Adrenal gland (tissue), 12 donors: ENCODE measurements around the gene NAP1L1. TPM values are rescaled to one million over a fixed set of nuclear protein-coding genes. Genes with fewer than 3 reads are reported as not detected.

Experiments used
- DNase-seq, 7 donors: peaks; one replicate each; pipeline ENCODE4 v3.0.0-alpha.2; 2019 to 2020
- H3K27ac ChIP-seq, 5 donors: fragments of 200-600 bp; sonication (generic) in 4 of 5; 1 replicate in 3 of 5; 2 replicates in 2 of 5; pipeline versions ENCODE4 v1.5.1 to v1.8.0; 2016 to 2020; ENCODE audit warnings: mild to moderate bottlenecking in 1 of 5
- H3K27me3 ChIP-seq: fragments of 200-600 bp; 2 replicates; pipeline ENCODE4 v1.8.0; 2021
- H3K36me3 ChIP-seq, 2 donors: fragments of 200-600 bp; replicated peaks in 1 of 2; 1 replicate in 1 of 2; 2 replicates in 1 of 2; pipeline versions ENCODE4 v1.5.1 to v1.8.0; 2018 to 2022
- H3K4me1 ChIP-seq, 2 donors: fragments of 200-600 bp; replicated peaks in 1 of 2; 1 replicate in 1 of 2; 2 replicates in 1 of 2; pipeline versions ENCODE4 v1.5.1 to v1.8.0; 2018 to 2021
- H3K4me3 ChIP-seq, 4 donors: fragments of 200-600 bp; sonication (generic) in 3 of 4; one replicate each; pipeline ENCODE4 v1.5.1; 2016 to 2018
- H3K9me3 ChIP-seq, 3 donors: fragments of 200-600 bp; sonication (generic) in 1 of 3; replicated peaks in 1 of 3; 1 replicate in 2 of 3; 2 replicates in 1 of 3; pipeline versions ENCODE4 v1.5.1 to v1.8.0; 2016 to 2021
- CTCF ChIP-seq, 6 experiments: fragments of 450-650 bp in 4 of 6; fragments of 200-600 bp in 2 of 6; sonication (generic) in 1 of 6; IDR thresholded peaks; 1 replicate in 5 of 6; 2 replicates in 1 of 6; pipeline versions ENCODE4 v1.5.1 to v1.8.0; 2016 to 2021; ENCODE audit warnings: antibody characterized with exemption in 6 of 6, mild to moderate bottlenecking in 2 of 6, moderate library complexity in 1 of 6
- POLR2A ChIP-seq, 2 donors: fragments of 450-650 bp; IDR thresholded peaks; one replicate each; pipeline ENCODE4 v1.6.1; 2017; ENCODE audit warnings: antibody characterized with exemption in 2 of 2, mild to moderate bottlenecking in 2 of 2, moderate library complexity in 1 of 2
- WGBS, 4 donors: extraction: QIAGEN DNeasy Blood & Tissue Kit in 2 of 4; methylation state at CpG; one replicate each; pipeline versions ENCODE4 v1.1.5 to v1.1.7; 2013 to 2017; 5-methylcytosine and 5-hydroxymethylcytosine counted together
- intact Hi-C, 2 donors: fragments of 100-400 bp; cut with DNase I; formaldehyde crosslinking; loops; one replicate each; pipeline versions ENCODE4 v1.14.1 to v1.15.0; 2022 to 2023
- polyA plus RNA-seq, 3 donors: library from polyadenylated mRNA; stranded (reverse); fragments of 200-250 nt in 2 of 3; fragments of 350-450 nt in 1 of 3; fragmentation: Illumina TruSeq in 1 of 3; extraction: RNeasy Lipid Tissue Mini Kit (QIAGEN cat#74804) in 1 of 3; gene quantifications; one replicate each; pipeline ENCODE4 v1.2.3, GENCODE V29; 2013 to 2014
- total RNA-seq, 9 donors: library from RNA; depleted of rRNA in 4 of 9; stranded (reverse); fragments of >200 nt in 4 of 9; fragments of 120-200 nt in 1 of 9; fragmentation: NEBNext Ultra II Directional in 1 of 9; extraction: Animal tissue kit (Norgen Biotek cat#: 25700) in 1 of 9; gene quantifications; one replicate each; pipeline versions ENCODE4 v1.1.0 to v1.2.4, GENCODE V29; 2013 to 2023
- donor health status: healthy with polysubstance abuse.
- donor health status: Bipolar disorder and iron deficiency.
- donor health status: DM: yes; HTN: yes; CAD: no.
- donor health status: DM: no; HTN: no; CAD: no.
- donor health status: DM: no; HTN: no; CAD: no.
- donor health status: DM: yes; HTN: yes; CAD: no.

Gene NAP1L1
- total and polyA plus RNA-seq, 12 donors = 216 to 518 (median 347) TPM

- intact Hi-C loops = no loop called here
- no peaks in the 10 kb centered on the region for H3K27me3 ChIP-seq
- peaks cover 3 to 53% of the 10 kb centered on the region in 2 donors for H3K4me1 ChIP-seq
- no peak overlapping the region for H3K27ac ChIP-seq
- no peak for TF ChIP-seq POLR2A (IDR thresholded peaks at IDR 0.05)
- TF ChIP-seq CTCF (IDR thresholded peaks at IDR 0.05) = no peak
- H3K4me3 ChIP-seq = no peak overlapping the region
- H3K36me3 ChIP-seq = no peaks in the 10 kb centered on the region
- H3K9me3 ChIP-seq = peaks cover 0 to 5% (median 0%) of the 10 kb centered on the region in 3 donors
- 91 to 95% (median 93%) methylated on average over 2 of the region's 2 CpGs for WGBS, 4 donors
- DNase-seq = no peak
Measured at GRCh38 chr12:76078748-76079147, 5.7 kb downstream of the NAP1L1 start.

GRCh38 chr12:76075448-76075847 is 9.0 kb downstream of the NAP1L1 start:
- Histone ChIP-seq H3K27me3 (no peaks in the 10 kb centered on the region), H3K27ac (no peak overlapping the region), H3K9me3 (peaks cover 0 to 5% (median 0%) of the 10 kb centered on the region in 3 donors), H3K4me1 (peaks cover 6 to 48% of the 10 kb centered on the region in 2 donors), H3K4me3 (no peak overlapping the region), H3K36me3 (no peaks in the 10 kb centered on the region)
- no peak for DNase-seq
- TF ChIP-seq CTCF (IDR thresholded peaks at IDR 0.05) (no peak), POLR2A (IDR thresholded peaks at IDR 0.05) (no peak)
- intact Hi-C loops = no loop called here
- 83 to 94% (median 89%) methylated on average over 1 of the region's 1 CpG for WGBS, 4 donors

- Histone ChIP-seq H3K36me3 (no peaks in the 10 kb centered on the region), H3K27ac (no peak overlapping the region), H3K4me1 (peaks cover 6 to 48% of the 10 kb centered on the region in 2 donors), H3K9me3 (peaks cover 0 to 5% (median 0%) of the 10 kb centered on the region in 3 donors), H3K4me3 (no peak overlapping the region), H3K27me3 (no peaks in the 10 kb centered on the region)
- 66 to 82% (median 70%) methylated on average over 1 of the region's 1 CpG for WGBS, 4 donors
- intact Hi-C loops = no loop called here
- no peak for TF ChIP-seq POLR2A (IDR thresholded peaks at IDR 0.05)
- no peak for TF ChIP-seq CTCF (IDR thresholded peaks at IDR 0.05)
- no peak for DNase-seq
Measured at GRCh38 chr12:76074701-76075336, 9.7 kb downstream of the NAP1L1 start.

GRCh38 chr12:76073561-76073960 is 10.9 kb downstream of the NAP1L1 start:
- Histone ChIP-seq H3K9me3 (no peaks in the 10 kb centered on the region), H3K27ac (no peak overlapping the region), H3K36me3 (no peaks in the 10 kb centered on the region), H3K4me3 (no peak overlapping the region), H3K4me1 (peaks cover 6 to 52% of the 10 kb centered on the region in 2 donors), H3K27me3 (no peaks in the 10 kb centered on the region)
- no peak for DNase-seq
- no peak for TF ChIP-seq POLR2A (IDR thresholded peaks at IDR 0.05)
- TF ChIP-seq CTCF (IDR thresholded peaks at IDR 0.05) = no peak
- intact Hi-C loops = no loop called here
